Hepatocyte (in vitro differentiated cells): ENCODE data around the gene SNX9.

Experiments used
- EZH2 ChIP-seq: fragments of 200-600 bp; sonication (generic); IDR thresholded peaks from 2 replicates; pipeline ENCODE4 v1.6.1; 2016; ENCODE audit warnings: antibody characterized with exemption, mild to moderate bottlenecking, borderline replicate concordance
- EZH2phosphoT487 ChIP-seq: fragments of 200-600 bp; sonication (generic); IDR thresholded peaks from one replicate; pipeline ENCODE4 v1.6.1; 2018; ENCODE audit warnings: antibody characterized with exemption, mild to moderate bottlenecking, low read depth, moderate library complexity; ENCODE audit not compliant: unreplicated experiment, severe bottlenecking
- TF ChIP-seq, protein P1 (sequence below): fragments of 200-600 bp; sonication (generic); IDR thresholded peaks from 2 replicates; pipeline ENCODE4 v1.5.1; 2016; ENCODE audit warnings: antibody characterized with exemption, mild to moderate bottlenecking; ENCODE audit not compliant: poor library complexity

DNA sequence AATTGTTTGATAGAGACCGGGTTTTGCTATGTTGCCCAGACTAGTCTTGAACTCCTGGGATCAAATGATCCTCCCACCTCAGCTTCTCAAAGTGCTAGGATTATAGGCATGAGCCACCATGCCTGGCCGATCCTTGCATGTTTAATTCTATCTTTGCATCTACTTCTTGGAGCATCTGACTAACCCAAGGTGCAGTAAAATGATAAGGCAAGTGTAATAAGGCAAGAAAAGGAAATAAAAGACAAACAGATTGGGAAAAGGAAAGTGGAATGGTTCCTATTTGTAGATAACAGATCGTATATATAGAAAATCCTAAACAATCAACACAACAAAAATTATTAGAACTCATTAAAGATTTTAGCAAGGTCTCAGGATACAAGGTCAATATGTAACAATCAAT lies 36.8 kb upstream of the SNX9 start:
- TF ChIP-seq, protein P1, sequence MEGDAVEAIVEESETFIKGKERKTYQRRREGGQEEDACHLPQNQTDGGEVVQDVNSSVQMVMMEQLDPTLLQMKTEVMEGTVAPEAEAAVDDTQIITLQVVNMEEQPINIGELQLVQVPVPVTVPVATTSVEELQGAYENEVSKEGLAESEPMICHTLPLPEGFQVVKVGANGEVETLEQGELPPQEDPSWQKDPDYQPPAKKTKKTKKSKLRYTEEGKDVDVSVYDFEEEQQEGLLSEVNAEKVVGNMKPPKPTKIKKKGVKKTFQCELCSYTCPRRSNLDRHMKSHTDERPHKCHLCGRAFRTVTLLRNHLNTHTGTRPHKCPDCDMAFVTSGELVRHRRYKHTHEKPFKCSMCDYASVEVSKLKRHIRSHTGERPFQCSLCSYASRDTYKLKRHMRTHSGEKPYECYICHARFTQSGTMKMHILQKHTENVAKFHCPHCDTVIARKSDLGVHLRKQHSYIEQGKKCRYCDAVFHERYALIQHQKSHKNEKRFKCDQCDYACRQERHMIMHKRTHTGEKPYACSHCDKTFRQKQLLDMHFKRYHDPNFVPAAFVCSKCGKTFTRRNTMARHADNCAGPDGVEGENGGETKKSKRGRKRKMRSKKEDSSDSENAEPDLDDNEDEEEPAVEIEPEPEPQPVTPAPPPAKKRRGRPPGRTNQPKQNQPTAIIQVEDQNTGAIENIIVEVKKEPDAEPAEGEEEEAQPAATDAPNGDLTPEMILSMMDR: no peak
- no peak for TF ChIP-seq EZH2
- no peak for TF ChIP-seq EZH2phosphoT487
